A549 (cell line): ENCODE results near the gene XPNPEP2. TPM values are rescaled to one million over a fixed set of nuclear protein-coding genes. Genes with fewer than 3 reads are reported as not detected.

Source experiments
- ATAC-seq, 2 experiments: fragments of 200-7000 bp in 1 of 2; fragments of >200 bp in 1 of 2; cut with Nextera tagmentation in 1 of 2; cut with Tn5 transposase in 1 of 2; 3 replicates each; pipeline versions ENCODE4 v1.8.0 to v1.9.1; 2018 to 2020; ENCODE audit warnings: mild to moderate bottlenecking in 1 of 2, moderate library complexity in 1 of 2
- CTCF ChIA-PET: fragments of 300-600 bp; sonication (Branson Sonifier 250); formaldehyde crosslinking; extraction: SDS; loops from one replicate; lab custom pipeline; 2021; ENCODE audit warnings: antibody characterized with exemption, inconsistent platforms; lab: Yijun Ruan, JAX
- POLR2A ChIA-PET: fragments of 350-600 bp; formaldehyde crosslinking; extraction: SDS; loops from one replicate; lab custom pipeline; 2021; ENCODE audit warnings: antibody characterized with exemption, inconsistent platforms; lab: Yijun Ruan, JAX
- DNase-seq, 2 experiments: peaks; one replicate each; pipeline versions ENCODE4 v3.0.0 to v3.0.0-alpha.2; 2011 to 2016; ENCODE audit warnings: low read depth in 1 of 2, low spot score in 1 of 2
- FAIRE-seq: peaks from 2 replicates; lab custom pipeline; 2011; peaks lifted over from hg19 to GRCh38; lab: Jason Lieb, UNC
- H3K27ac ChIP-seq, 2 experiments: fragments of >200 bp; sonication (Bioruptor Twin); formaldehyde crosslinking; 3 replicates each; pipeline ENCODE4 v1.5.1; 2016 to 2017
- H3K4me1 ChIP-seq: fragments of >200 bp; sonication (Bioruptor Twin); formaldehyde crosslinking; 3 replicates; pipeline ENCODE4 v1.6.1; 2016
- H3K4me2 ChIP-seq: fragments of >200 bp; sonication (Bioruptor Twin); formaldehyde crosslinking; 3 replicates; pipeline ENCODE4 v1.6.1; 2016
- H3K4me3 ChIP-seq: fragments of >200 bp; sonication (Bioruptor Twin); formaldehyde crosslinking; 3 replicates; pipeline ENCODE4 v1.5.1; 2016
- H3K9me3 ChIP-seq: fragments of >200 bp; sonication (Bioruptor Twin); formaldehyde crosslinking; 3 replicates; pipeline ENCODE4 v1.6.1; 2016
- CHD4 ChIP-seq: fragments of 200-600 bp; sonication (generic); IDR thresholded peaks from 2 replicates; pipeline ENCODE4 v1.6.1; 2016; ENCODE audit warnings: antibody characterized with exemption, mild to moderate bottlenecking, borderline replicate concordance
- CTCF ChIP-seq: fragments of >200 bp; sonication (Bioruptor Twin); formaldehyde crosslinking; IDR thresholded peaks from 3 replicates; pipeline ENCODE4 v1.5.1; 2016
- EP300 ChIP-seq, 2 experiments: fragments of >200 bp; sonication (Bioruptor Twin); formaldehyde crosslinking; IDR thresholded peaks; 2 replicates in 1 of 2; 3 replicates in 1 of 2; pipeline ENCODE4 v1.6.1; 2016 to 2017
- FOSB ChIP-seq: fragments of 250-450 bp; sonication (Bioruptor Pico); IDR thresholded peaks from 2 replicates; pipeline ENCODE4 v1.5.0; 2020; ENCODE audit warnings: mild to moderate bottlenecking, moderate library complexity
- HOXB13 ChIP-seq: fragments of 250-450 bp; sonication (Bioruptor Pico); IDR thresholded peaks from 2 replicates; pipeline ENCODE4 v1.5.0; 2020; ENCODE audit warnings: low read depth, mild to moderate bottlenecking, moderate library complexity
- RCOR1 ChIP-seq: fragments of 150-350 bp; IDR thresholded peaks from 2 replicates; pipeline ENCODE4 v1.6.1; 2014; ENCODE audit warnings: antibody characterized with exemption, low read length, low read depth
- REST ChIP-seq: fragments of 200-600 bp; sonication (generic); IDR thresholded peaks from 2 replicates; pipeline ENCODE4 v1.6.1; 2016; ENCODE audit warnings: antibody characterized with exemption, mild to moderate bottlenecking, moderate library complexity
- RFX5 ChIP-seq: fragments of 450-650 bp; IDR thresholded peaks from 2 replicates; pipeline ENCODE4 v1.7.1; 2014; ENCODE audit warnings: antibody characterized with exemption, mild to moderate bottlenecking, moderate library complexity
- RNF2 ChIP-seq: fragments of 200-600 bp; sonication (generic); IDR thresholded peaks from 2 replicates; pipeline ENCODE4 v1.6.1; 2016; ENCODE audit warnings: low read depth, mild to moderate bottlenecking, antibody characterized with exemption, moderate library complexity, borderline replicate concordance
- TFCP2L1 ChIP-seq: fragments of 250-450 bp; sonication (Bioruptor Pico); IDR thresholded peaks from 2 replicates; pipeline ENCODE4 v1.5.0; 2021; ENCODE audit warnings: mild to moderate bottlenecking
- USF2 ChIP-seq: fragments of 450-650 bp; IDR thresholded peaks from 2 replicates; pipeline ENCODE4 v1.6.1; 2014; ENCODE audit warnings: antibody characterized with exemption
- ZSCAN20 ChIP-seq: fragments of 250-450 bp; sonication (Bioruptor Pico); IDR thresholded peaks from 2 replicates; pipeline ENCODE4 v1.8.0; 2022; ENCODE audit warnings: mild to moderate bottlenecking, moderate library complexity
- WGBS: methylation state at CpG from one replicate; pipeline ENCODE4 v1.1.6; 2017; ENCODE audit errors: missing lambda C conversion rate; 5-methylcytosine and 5-hydroxymethylcytosine counted together
- polyA plus RNA-seq, 4 experiments: library from polyadenylated mRNA; depleted of rRNA in 3 of 4; stranded (reverse); fragments of >200 nt; fragmentation: RNase III in 1 of 4; extraction: RNeasy Plus Mini Kit Qiagen cat#74134 plus additional on column Dnase treatment in 1 of 4; gene quantifications; 2 replicates in 3 of 4; 3 replicates in 1 of 4; pipeline ENCODE4 v1.2.3, GENCODE V29; 2011 to 2017
- TF ChIP-seq, protein P1 (sequence below): fragments of 250-450 bp; sonication (Bioruptor Pico); IDR thresholded peaks from 2 replicates; pipeline ENCODE4 v1.5.0; 2021; ENCODE audit warnings: mild to moderate bottlenecking, moderate library complexity, borderline replicate concordance
- TF ChIP-seq, protein P2 (sequence below): fragments of >200 bp; sonication (Bioruptor Twin); formaldehyde crosslinking; IDR thresholded peaks from 3 replicates; pipeline ENCODE4 v1.6.1; 2016

The XPNPEP2 gene
- polyA plus RNA-seq, 2 of the 4 experiments (the other 2 are of a cell fraction) = not detected

DNA sequence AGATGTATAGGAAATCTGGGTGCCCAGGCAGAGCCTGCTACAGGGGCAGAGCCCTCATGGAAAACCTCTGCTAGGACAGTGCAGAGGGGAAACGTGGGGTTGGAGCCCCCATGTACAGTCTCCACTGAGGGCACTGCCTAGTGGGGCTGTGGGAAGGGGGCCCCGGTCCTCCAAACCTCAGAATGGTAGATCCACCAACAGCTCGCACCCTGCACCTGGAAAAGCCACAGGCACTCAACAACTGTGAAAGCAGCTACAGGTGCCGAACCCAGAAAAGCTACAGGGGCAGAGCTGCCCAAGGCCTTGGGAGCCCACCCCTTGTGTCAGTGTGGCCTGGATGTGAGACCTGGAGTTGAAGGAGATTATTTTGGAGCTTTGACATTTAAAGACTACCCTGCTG is 5.4 kb upstream of the XPNPEP2 start (continued):
- TF ChIP-seq RNF2 = no peak
- no peak for TF ChIP-seq USF2
- TF ChIP-seq, protein P1, sequence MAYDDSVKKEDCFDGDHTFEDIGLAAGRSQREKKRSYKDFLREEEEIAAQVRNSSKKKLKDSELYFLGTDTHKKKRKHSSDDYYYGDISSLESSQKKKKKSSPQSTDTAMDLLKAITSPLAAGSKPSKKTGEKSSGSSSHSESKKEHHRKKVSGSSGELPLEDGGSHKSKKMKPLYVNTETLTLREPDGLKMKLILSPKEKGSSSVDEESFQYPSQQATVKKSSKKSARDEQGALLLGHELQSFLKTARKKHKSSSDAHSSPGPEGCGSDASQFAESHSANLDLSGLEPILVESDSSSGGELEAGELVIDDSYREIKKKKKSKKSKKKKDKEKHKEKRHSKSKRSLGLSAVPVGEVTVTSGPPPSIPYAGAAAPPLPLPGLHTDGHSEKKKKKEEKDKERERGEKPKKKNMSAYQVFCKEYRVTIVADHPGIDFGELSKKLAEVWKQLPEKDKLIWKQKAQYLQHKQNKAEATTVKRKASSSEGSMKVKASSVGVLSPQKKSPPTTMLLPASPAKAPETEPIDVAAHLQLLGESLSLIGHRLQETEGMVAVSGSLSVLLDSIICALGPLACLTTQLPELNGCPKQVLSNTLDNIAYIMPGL (CRISPR knock-in tag) = no peak

DNA sequence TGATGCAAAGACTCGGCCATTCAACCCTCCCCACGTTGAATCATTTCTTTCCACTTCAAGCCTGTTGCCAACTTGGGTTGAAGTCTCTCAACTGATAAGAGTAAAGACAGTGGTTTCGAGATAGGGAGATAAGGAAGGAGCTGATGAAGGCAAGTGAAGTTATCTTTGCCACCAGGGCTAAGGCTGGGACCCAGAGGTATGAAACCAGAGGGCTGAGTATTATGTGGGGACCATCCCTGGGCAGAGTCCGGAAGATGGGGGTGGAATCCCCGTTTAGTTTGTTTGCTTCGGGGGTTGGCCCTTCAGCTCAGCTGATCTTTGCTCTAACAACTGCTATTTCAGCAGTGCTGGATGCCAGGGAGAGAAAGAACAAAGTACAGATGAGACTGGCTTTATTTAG is 2.3 kb upstream of the XPNPEP2 start:
- POLR2A ChIA-PET = no interaction called here
- no peaks in the 10 kb centered on the region for H3K4me1 ChIP-seq
- FAIRE-seq = no peak
- TF ChIP-seq TFCP2L1 (CRISPR knock-in tag) (no peak), EP300 (IDR thresholded peaks at IDR 0.05) (no peak), RFX5 (no peak), RCOR1 (no peak), CHD4 (no peak), HOXB13 (CRISPR knock-in tag) (no peak), CTCF (no peak), REST (no peak), FOSB (no peak)
- TF ChIP-seq, protein P2, sequence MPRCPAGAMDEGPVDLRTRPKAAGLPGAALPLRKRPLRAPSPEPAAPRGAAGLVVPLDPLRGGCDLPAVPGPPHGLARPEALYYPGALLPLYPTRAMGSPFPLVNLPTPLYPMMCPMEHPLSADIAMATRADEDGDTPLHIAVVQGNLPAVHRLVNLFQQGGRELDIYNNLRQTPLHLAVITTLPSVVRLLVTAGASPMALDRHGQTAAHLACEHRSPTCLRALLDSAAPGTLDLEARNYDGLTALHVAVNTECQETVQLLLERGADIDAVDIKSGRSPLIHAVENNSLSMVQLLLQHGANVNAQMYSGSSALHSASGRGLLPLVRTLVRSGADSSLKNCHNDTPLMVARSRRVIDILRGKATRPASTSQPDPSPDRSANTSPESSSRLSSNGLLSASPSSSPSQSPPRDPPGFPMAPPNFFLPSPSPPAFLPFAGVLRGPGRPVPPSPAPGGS = no peak
- WGBS = 26% methylated on average over 6 of the region's 6 CpGs
- no peak overlapping the region for H3K4me2 ChIP-seq
- H3K9me3 ChIP-seq = no peaks in the 10 kb centered on the region
- H3K4me3 ChIP-seq = no peak overlapping the region
- CTCF ChIA-PET = interaction anchor here (3.3 kb wide), 1 partner anchor 11 kb away, joined by 37 read pairs; no protein-coding TSS in a partner anchor
- no peak for DNase-seq
- no peak for ATAC-seq
- no peak overlapping the region for H3K27ac ChIP-seq

GRCh38 chrX:129737916-129738315 is 863 bp upstream of the XPNPEP2 start:
- POLR2A ChIA-PET = no interaction called here
- no peak for ATAC-seq
- CTCF ChIA-PET = interaction anchor here (0.7 to 1.9 kb wide), 5 partner anchors 11 to 137 kb away, joined by 3 to 11 read pairs (median 3); no protein-coding TSS in a partner anchor
- Histone ChIP-seq H3K4me3 (no peak overlapping the region), H3K4me1 (no peaks in the 10 kb centered on the region), H3K9me3 (no peaks in the 10 kb centered on the region)
- TF ChIP-seq FOSB (no peak), ZSCAN20 (CRISPR knock-in tag) (no peak)
- TF ChIP-seq, all 56 proteins: peak for 0
- FAIRE-seq (no peak), DNase-seq (no peak)
- no peak overlapping the region for H3K4me2 ChIP-seq
- WGBS = 42% methylated on average over 3 of the region's 5 CpGs
- no peak overlapping the region for H3K27ac ChIP-seq
